B cell (primary cell): ENCODE data around the gene NDUFV2.

ENCODE experiments used
- CTCF ChIP-seq: fragments of 200-600 bp; IDR thresholded peaks from one replicate; pipeline ENCODE4 v1.8.0; 2022; ENCODE audit warnings: antibody characterized with exemption, mild to moderate bottlenecking
- EZH2 ChIP-seq: IDR thresholded peaks from 2 replicates; pipeline ENCODE4 v1.6.1; 2012; ENCODE audit warnings: borderline replicate concordance, low read depth, mild to moderate bottlenecking, moderate library complexity, low read length; ENCODE audit not compliant: insufficient read depth, poor library complexity, severe bottlenecking

DNA sequence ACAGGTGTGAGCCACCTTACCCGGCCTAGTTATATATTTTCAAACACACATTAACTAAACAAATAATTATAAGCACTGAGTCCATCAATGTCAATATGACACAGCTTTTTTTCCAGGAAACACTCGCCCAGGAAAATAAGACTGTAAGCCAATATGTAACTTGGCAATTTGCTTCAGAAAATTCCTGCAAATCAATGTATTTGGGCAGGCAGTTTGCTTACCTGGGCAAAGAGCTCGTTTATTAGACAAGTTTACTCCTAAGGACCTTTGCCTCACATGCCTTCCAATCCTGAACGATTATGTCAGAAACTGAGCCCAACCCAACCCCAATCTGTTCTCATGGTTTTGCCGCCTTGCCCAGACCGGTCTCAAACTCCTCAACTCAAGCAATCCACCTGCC lies 34.7 kb upstream of the NDUFV2 start:
- TF ChIP-seq EZH2 (no peak), CTCF (no peak)
